HEK293 (cell line): ENCODE measurements around the gene PYY.

ENCODE experiments used
- ZNF423 ChIP-seq: fragments of 450-650 bp; formaldehyde crosslinking; IDR thresholded peaks from 2 replicates; pipeline ENCODE4 v1.5.1; 2016; ENCODE audit warnings: missing biosample characterization, missing genetic modification characterization
- TF ChIP-seq, protein P1 (sequence below): fragments of 450-650 bp; formaldehyde crosslinking; IDR thresholded peaks from 2 replicates; pipeline ENCODE4 v1.5.1; 2016; ENCODE audit warnings: missing biosample characterization, missing genetic modification characterization
- TF ChIP-seq, protein P2 (sequence below): fragments of 450-650 bp; IDR thresholded peaks from 2 replicates; pipeline ENCODE4 v1.5.1; 2018; ENCODE audit warnings: missing biosample characterization, mild to moderate bottlenecking, missing genetic modification characterization

DNA sequence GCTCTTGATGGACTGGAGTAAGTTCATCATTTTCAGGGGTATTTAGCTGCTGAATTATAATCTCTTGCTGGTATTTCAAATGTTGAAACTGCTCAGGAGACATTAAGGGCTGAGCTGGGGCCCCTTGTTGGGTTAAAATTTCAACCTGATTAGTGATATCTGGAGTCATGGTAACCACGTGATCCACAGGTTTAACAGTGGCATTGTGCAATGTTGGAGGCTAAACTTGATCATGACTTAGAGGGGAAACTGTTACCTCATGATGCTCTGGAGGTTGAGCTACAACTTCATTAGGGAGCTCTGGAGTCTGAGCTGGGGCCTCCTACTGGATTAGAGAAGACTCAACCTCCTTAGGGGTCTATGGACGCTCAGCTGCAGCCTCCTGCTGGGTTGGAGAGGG is 29.2 kb downstream of the PYY start:
- TF ChIP-seq, protein P1, sequence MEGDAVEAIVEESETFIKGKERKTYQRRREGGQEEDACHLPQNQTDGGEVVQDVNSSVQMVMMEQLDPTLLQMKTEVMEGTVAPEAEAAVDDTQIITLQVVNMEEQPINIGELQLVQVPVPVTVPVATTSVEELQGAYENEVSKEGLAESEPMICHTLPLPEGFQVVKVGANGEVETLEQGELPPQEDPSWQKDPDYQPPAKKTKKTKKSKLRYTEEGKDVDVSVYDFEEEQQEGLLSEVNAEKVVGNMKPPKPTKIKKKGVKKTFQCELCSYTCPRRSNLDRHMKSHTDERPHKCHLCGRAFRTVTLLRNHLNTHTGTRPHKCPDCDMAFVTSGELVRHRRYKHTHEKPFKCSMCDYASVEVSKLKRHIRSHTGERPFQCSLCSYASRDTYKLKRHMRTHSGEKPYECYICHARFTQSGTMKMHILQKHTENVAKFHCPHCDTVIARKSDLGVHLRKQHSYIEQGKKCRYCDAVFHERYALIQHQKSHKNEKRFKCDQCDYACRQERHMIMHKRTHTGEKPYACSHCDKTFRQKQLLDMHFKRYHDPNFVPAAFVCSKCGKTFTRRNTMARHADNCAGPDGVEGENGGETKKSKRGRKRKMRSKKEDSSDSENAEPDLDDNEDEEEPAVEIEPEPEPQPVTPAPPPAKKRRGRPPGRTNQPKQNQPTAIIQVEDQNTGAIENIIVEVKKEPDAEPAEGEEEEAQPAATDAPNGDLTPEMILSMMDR (tag by site-specific recombination): no peak
- TF ChIP-seq, protein P2, sequence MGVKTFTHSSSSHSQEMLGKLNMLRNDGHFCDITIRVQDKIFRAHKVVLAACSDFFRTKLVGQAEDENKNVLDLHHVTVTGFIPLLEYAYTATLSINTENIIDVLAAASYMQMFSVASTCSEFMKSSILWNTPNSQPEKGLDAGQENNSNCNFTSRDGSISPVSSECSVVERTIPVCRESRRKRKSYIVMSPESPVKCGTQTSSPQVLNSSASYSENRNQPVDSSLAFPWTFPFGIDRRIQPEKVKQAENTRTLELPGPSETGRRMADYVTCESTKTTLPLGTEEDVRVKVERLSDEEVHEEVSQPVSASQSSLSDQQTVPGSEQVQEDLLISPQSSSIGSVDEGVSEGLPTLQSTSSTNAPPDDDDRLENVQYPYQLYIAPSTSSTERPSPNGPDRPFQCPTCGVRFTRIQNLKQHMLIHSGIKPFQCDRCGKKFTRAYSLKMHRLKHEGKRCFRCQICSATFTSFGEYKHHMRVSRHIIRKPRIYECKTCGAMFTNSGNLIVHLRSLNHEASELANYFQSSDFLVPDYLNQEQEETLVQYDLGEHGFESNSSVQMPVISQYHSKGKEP (tag by site-specific recombination): no peak
- no peak for TF ChIP-seq ZNF423 (tag by site-specific recombination)
